Activated CD8-positive, alpha-beta memory T cell treated with anti-CD3 and anti-CD28 coated beads, Interleukin-2, amount 10 ng/mL, durations not matched to agents 7 days and 5 days (primary cell): ENCODE results near the gene OTOG. TPM values are rescaled to one million over a fixed set of nuclear protein-coding genes. Genes with fewer than 3 reads are reported as not detected.

Experiments used
- ATAC-seq: fragments of 150-1000 bp; cut with Tn5 transposase; one replicate; pipeline ENCODE4 v1.10.0; 2021; ENCODE audit warnings: moderate library complexity
- CTCF ChIA-PET: fragments of 350-600 bp; sonication (Branson Sonifier 250); formaldehyde crosslinking; loops from one replicate; lab custom pipeline; 2021; ENCODE audit warnings: antibody characterized with exemption; lab: Charles Lee
- DNase-seq: peaks from one replicate; pipeline ENCODE4 v3.0.0-alpha.2; 2020
- H3K27ac Mint-ChIP-seq: one replicate; pipeline ENCODE4 v1.8.0; 2021; ENCODE audit warnings: mild to moderate bottlenecking, mixed read lengths
- H3K27me3 Mint-ChIP-seq: one replicate; pipeline ENCODE4 v1.8.0; 2021; ENCODE audit warnings: mixed read lengths
- H3K36me3 Mint-ChIP-seq: one replicate; pipeline ENCODE4 v1.8.0; 2021; ENCODE audit warnings: mild to moderate bottlenecking, mixed read lengths
- H3K4me1 Mint-ChIP-seq: one replicate; pipeline ENCODE4 v1.8.0; 2021; ENCODE audit warnings: mixed read lengths
- H3K4me3 Mint-ChIP-seq: one replicate; pipeline ENCODE4 v1.8.0; 2021; ENCODE audit warnings: mild to moderate bottlenecking, moderate library complexity, mixed read lengths
- H3K9me3 Mint-ChIP-seq: one replicate; pipeline ENCODE4 v1.8.0; 2022; ENCODE audit warnings: low read depth, mixed read lengths
- total RNA-seq, 2 experiments: library from RNA; stranded (reverse); gene quantifications; one replicate each; pipeline ENCODE4 v1.2.3, GENCODE V29; 2021

The OTOG gene
- total RNA-seq, 2 experiments from 2014 or later = not detected

DNA sequence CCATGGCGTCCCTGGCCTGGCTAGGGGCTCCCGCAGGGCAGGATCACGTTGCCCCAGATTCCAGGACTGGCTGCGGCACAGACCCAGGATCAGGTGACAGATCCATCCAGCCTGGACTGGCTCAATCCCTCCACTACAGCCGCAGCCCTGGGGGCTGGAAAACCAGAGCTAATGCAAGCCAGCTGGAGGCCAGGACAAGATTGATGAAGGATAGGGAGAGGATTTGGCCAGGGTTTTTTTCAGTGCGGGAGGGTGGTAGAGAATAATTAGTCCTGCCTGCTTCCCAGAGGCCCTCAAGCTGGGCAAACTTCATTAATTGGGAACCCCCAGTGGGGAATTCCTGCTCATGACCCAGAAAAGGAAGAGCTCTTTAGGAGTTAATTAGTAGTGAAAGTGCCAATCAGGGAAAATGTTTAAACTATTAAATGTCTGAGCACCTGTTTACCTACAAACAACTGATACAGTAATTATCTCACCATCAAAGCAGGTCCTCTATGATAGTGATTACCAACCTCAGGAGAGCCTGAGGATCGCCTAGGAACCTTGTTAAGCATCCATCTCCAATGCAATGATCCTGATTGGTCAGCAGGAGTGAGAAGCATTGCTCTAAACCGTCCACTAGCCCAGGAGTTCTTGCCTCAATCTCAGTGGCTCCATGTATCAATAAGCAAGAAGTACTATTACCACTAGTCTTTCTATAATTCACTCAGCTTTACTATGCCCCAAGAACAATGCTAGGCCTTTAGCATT, 139.3 kb downstream of the OTOG start:
- H3K36me3 Mint-ChIP-seq = no peaks in the 10 kb centered on the region

GRCh38 chr11:17687946-17688670, 141.0 kb downstream of the OTOG start:
- no peak for DNase-seq
- no peak for ATAC-seq
- CTCF ChIA-PET = no interaction called here
- no peak overlapping the region for H3K4me3 Mint-ChIP-seq
- H3K9me3 Mint-ChIP-seq = no peaks in the 10 kb centered on the region
- H3K36me3 Mint-ChIP-seq = no peaks in the 10 kb centered on the region
- H3K4me1 Mint-ChIP-seq = no peaks in the 10 kb centered on the region
- no peak overlapping the region for H3K27ac Mint-ChIP-seq
- peaks cover 40% of the 10 kb centered on the region for H3K27me3 Mint-ChIP-seq

More for the DNA sequence above, 139.3 kb downstream of the OTOG start:
- ATAC-seq = no peak
- CTCF ChIA-PET = no interaction called here
- Mint-ChIP-seq H3K4me3 (no peak overlapping the region), H3K27me3 (peaks cover 30% of the 10 kb centered on the region), H3K27ac (no peak overlapping the region), H3K9me3 (no peaks in the 10 kb centered on the region), H3K4me1 (no peaks in the 10 kb centered on the region)
- no peak for DNase-seq

DNA sequence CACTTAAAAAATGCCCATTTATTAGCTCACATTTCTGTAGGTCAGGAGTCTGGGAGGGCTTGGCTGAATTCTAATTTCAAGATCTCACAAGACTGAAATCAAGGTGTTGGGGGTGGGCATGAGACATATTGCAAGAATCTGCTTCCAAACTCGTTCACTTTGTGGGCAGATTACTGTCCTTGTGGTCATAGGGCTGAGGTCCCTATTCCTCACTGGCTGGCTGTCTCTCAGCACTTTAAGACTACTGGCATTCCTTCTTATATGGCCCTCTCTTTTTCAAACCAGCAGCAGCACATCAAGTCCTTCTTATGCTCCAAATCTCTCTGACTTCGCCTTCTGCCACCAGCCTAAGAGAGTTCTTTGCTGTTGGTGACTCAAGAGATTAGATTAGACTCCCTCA, 144.5 kb downstream of the OTOG start:
- ATAC-seq (no peak), DNase-seq (no peak)
- CTCF ChIA-PET = no interaction called here
- Mint-ChIP-seq H3K27ac (no peak overlapping the region), H3K36me3 (no peaks in the 10 kb centered on the region), H3K9me3 (no peaks in the 10 kb centered on the region), H3K4me3 (no peak overlapping the region), H3K4me1 (no peaks in the 10 kb centered on the region), H3K27me3 (peaks cover 53% of the 10 kb centered on the region)

GRCh38 chr11:17691976-17692375, 144.9 kb downstream of the OTOG start:
- no peak for DNase-seq
- ATAC-seq = no peak
- CTCF ChIA-PET = no interaction called here
- H3K27me3 Mint-ChIP-seq = peaks cover 53% of the 10 kb centered on the region
- no peak overlapping the region for H3K4me3 Mint-ChIP-seq
- H3K9me3 Mint-ChIP-seq = no peaks in the 10 kb centered on the region
- H3K27ac Mint-ChIP-seq = no peak overlapping the region
- no peaks in the 10 kb centered on the region for H3K4me1 Mint-ChIP-seq
- no peaks in the 10 kb centered on the region for H3K36me3 Mint-ChIP-seq

GRCh38 chr11:17692931-17693330, 145.9 kb downstream of the OTOG start:
- no peak for ATAC-seq
- CTCF ChIA-PET = no interaction called here

GRCh38 chr11:17693531-17693930, 146.5 kb downstream of the OTOG start:
- CTCF ChIA-PET = no interaction called here
- DNase-seq (no peak), ATAC-seq (no peak)
- H3K4me3 Mint-ChIP-seq = no peak overlapping the region
- no peaks in the 10 kb centered on the region for H3K9me3 Mint-ChIP-seq
- no peaks in the 10 kb centered on the region for H3K4me1 Mint-ChIP-seq
- H3K27me3 Mint-ChIP-seq = peaks cover 67% of the 10 kb centered on the region
- H3K36me3 Mint-ChIP-seq = no peaks in the 10 kb centered on the region
- no peak overlapping the region for H3K27ac Mint-ChIP-seq

More at GRCh38 chr11:17692931-17693330, 145.9 kb downstream of the OTOG start:
- no peak overlapping the region for H3K4me3 Mint-ChIP-seq
- no peak overlapping the region for H3K27ac Mint-ChIP-seq
- no peaks in the 10 kb centered on the region for H3K9me3 Mint-ChIP-seq
- H3K4me1 Mint-ChIP-seq = no peaks in the 10 kb centered on the region
- peaks cover 61% of the 10 kb centered on the region for H3K27me3 Mint-ChIP-seq
- no peaks in the 10 kb centered on the region for H3K36me3 Mint-ChIP-seq
- DNase-seq = no peak

GRCh38 chr11:17694494-17695110, 147.5 kb downstream of the OTOG start:
- DNase-seq = no peak
- H3K36me3 Mint-ChIP-seq = no peaks in the 10 kb centered on the region
- H3K4me3 Mint-ChIP-seq = no peak overlapping the region
- H3K9me3 Mint-ChIP-seq = no peaks in the 10 kb centered on the region
- peaks cover 67% of the 10 kb centered on the region for H3K27me3 Mint-ChIP-seq
- no peak overlapping the region for H3K27ac Mint-ChIP-seq
- CTCF ChIA-PET = no interaction called here
- no peak for ATAC-seq
- no peaks in the 10 kb centered on the region for H3K4me1 Mint-ChIP-seq

DNA sequence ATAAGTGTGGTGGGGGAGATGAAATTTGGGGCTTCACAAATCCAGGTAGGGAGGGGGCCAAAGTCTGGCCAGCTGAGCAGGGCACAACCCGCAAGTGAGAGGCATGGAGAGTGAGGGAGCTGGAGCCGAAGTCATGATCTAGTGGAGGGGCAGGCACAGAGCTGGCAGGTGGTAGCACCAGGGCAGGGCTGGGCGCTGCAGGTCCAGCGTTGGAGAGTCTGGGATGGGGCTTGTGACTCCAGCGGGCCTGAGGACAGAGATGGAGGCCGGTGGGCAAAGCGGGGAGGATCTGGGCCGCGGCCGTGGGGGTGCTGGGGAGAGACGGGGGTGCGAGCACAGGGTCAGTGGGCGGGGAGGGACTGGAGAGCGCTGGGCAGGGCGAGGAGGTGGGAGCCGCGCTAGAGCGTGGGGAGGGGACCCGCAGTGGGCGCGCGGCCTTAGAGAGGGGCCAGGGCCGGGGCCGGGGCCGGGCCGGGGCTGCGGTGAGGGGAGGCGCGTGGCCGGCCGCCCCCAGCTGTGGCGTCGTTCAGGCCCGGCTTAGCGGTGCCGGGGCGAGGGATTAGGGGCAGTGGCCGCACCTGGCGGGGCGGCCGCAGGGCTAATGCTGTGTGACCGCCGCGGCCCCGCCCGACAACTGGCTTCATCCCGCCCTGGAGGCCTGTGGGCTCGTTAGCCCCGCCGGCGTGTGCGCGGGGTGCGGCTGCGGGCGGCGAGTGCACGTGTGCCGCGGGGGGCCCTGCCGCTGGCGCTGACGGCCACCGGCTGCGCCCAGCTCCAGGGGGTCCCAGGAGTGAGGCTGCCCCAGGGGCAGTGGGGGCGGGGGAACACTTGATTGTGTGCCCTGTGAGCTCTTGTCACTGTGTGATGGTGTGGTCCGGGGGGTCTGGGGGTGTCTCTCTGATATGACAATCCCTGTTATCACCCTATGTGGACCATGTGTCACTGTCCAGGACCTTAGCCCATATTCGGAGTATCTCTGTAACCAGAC, 148.7 kb downstream of the OTOG start:
- no peaks in the 10 kb centered on the region for H3K36me3 Mint-ChIP-seq
- ATAC-seq = no peak
- H3K27ac Mint-ChIP-seq = no peak overlapping the region
- no peak for DNase-seq
- peaks cover 67% of the 10 kb centered on the region for H3K27me3 Mint-ChIP-seq
- no peaks in the 10 kb centered on the region for H3K4me1 Mint-ChIP-seq
- CTCF ChIA-PET = no interaction called here
- no peak overlapping the region for H3K4me3 Mint-ChIP-seq
- no peaks in the 10 kb centered on the region for H3K9me3 Mint-ChIP-seq

- peaks cover 60% of the 10 kb centered on the region for H3K27me3 Mint-ChIP-seq
- H3K4me3 Mint-ChIP-seq = no peak overlapping the region
Measured at GRCh38 chr11:17696741-17697140, 149.7 kb downstream of the OTOG start.

More at GRCh38 chr11:17696741-17697140, 149.7 kb downstream of the OTOG start:
- Mint-ChIP-seq H3K9me3 (no peaks in the 10 kb centered on the region), H3K4me1 (no peaks in the 10 kb centered on the region), H3K36me3 (no peaks in the 10 kb centered on the region), H3K27ac (no peak overlapping the region)
- ATAC-seq = no peak
- DNase-seq = no peak
- CTCF ChIA-PET = no interaction called here

Other genes with a start within 250 kb of the OTOG start
- under 1 TPM; 0.47 to 0.91 TPM for gene NCR3LG1, start 195.5 kb upstream of the OTOG start, total RNA-seq
- under 1 TPM; 0.66 to 0.99 TPM for gene KCNJ11, start 158.6 kb upstream of the OTOG start, total RNA-seq
- under 1 TPM in 1 of 2 experiments, not detected in 1; 0.54 TPM for gene ABCC8, start 70.4 kb upstream of the OTOG start, total RNA-seq
- not detected for gene USH1C, start 2.8 kb upstream of the OTOG start, total RNA-seq
- gene MYOD1, start 172.3 kb downstream of the OTOG start, total RNA-seq = not detected
- gene KCNC1, start 187.5 kb downstream of the OTOG start, total RNA-seq = not detected